Measurements from ENCODE around the gene ATXN1.

- no peak for TF ChIP-seq CTCF (IDR thresholded peaks at IDR 0.05)
- TF ChIP-seq POLR2A (IDR thresholded peaks at IDR 0.05): no peak
These were observed 503.1 kb downstream of the ATXN1 start for GRCh38 chr6:16257999-16258708.

Measured in testis (tissue), 2 donors.